ENCODE measurements around the gene XCR1. TPM values are rescaled to one million over a fixed set of nuclear protein-coding genes. Genes with fewer than 3 reads are reported as not detected.
A peak's percentile ranks its signal among the peaks of the same experiment; 100 is the strongest.
"Not testable (repeated sequence)": the region's sequence is repeated elsewhere in the genome, so short reads cannot be mapped to it uniquely, and the experiment has no call there.

The XCR1 gene
- total and polyA plus RNA-seq, 2 experiments from 2014 or later, result 0.27 to 0.30 TPM

DNA sequence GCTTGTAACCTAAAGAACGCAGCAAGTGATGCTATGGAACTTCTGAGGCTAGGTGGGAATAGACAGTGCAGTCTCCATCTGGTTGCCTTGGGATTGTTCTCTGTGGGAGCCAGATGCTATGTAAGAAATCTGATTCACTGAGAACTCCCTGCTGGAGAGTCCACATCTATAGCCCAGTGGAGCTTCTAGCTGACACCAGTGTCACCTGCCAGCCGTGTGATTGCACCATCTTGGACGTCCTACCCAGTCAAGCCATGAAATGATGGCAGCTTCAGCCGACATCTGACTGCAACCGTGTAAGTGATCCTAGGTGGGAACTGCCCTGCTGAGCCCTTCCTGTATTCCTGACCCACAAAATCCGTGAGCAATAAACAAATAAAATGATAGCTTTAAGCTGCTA, 19.2 kb downstream of the XCR1 start:
- H3K27me3 ChIP-seq, result no peaks in the 10 kb centered on the region
- H3K4me1 ChIP-seq (ENCODE audit: insufficient read depth), result peaks cover 3% of the 10 kb centered on the region
- H3K4me3 ChIP-seq, result no peak overlapping the region
- H3K27ac ChIP-seq, result no peak overlapping the region
- no peaks in the 10 kb centered on the region for H4K20me1 ChIP-seq (ENCODE audit: insufficient read depth, poor library complexity, severe bottlenecking)
- H3K79me2 ChIP-seq, result no peaks in the 10 kb centered on the region
- no peak overlapping the region for H3K4me2 ChIP-seq
- no peak for TF ChIP-seq EZH2 (IDR thresholded peaks at IDR 0.05; ENCODE audit: borderline replicate concordance)
- TF ChIP-seq, protein P1, sequence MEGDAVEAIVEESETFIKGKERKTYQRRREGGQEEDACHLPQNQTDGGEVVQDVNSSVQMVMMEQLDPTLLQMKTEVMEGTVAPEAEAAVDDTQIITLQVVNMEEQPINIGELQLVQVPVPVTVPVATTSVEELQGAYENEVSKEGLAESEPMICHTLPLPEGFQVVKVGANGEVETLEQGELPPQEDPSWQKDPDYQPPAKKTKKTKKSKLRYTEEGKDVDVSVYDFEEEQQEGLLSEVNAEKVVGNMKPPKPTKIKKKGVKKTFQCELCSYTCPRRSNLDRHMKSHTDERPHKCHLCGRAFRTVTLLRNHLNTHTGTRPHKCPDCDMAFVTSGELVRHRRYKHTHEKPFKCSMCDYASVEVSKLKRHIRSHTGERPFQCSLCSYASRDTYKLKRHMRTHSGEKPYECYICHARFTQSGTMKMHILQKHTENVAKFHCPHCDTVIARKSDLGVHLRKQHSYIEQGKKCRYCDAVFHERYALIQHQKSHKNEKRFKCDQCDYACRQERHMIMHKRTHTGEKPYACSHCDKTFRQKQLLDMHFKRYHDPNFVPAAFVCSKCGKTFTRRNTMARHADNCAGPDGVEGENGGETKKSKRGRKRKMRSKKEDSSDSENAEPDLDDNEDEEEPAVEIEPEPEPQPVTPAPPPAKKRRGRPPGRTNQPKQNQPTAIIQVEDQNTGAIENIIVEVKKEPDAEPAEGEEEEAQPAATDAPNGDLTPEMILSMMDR (IDR thresholded peaks at IDR 0.05; ENCODE audit: poor library complexity), result no peak
- TF ChIP-seq EZH2phosphoT487 (IDR thresholded peaks at IDR 0.05; ENCODE audit: low read depth, severe bottlenecking, unreplicated experiment), result no peak
- no peak overlapping the region for H2AFZ ChIP-seq
- 76% methylated on average over 6 of the region's 6 CpGs for WGBS (ENCODE audit: low lambda C conversion rate, missing lambda C conversion rate)
- no peaks in the 10 kb centered on the region for H3K36me3 ChIP-seq (replicated peaks; ENCODE audit: insufficient read depth, low read depth)
- H3K9me2 ChIP-seq (replicated peaks; ENCODE audit: insufficient read depth), result no peaks in the 10 kb centered on the region
- DNase-seq (ENCODE audit: low spot score), result no peak
- no peaks in the 10 kb centered on the region for H3K9me3 ChIP-seq (ENCODE audit: low read depth)

DNA sequence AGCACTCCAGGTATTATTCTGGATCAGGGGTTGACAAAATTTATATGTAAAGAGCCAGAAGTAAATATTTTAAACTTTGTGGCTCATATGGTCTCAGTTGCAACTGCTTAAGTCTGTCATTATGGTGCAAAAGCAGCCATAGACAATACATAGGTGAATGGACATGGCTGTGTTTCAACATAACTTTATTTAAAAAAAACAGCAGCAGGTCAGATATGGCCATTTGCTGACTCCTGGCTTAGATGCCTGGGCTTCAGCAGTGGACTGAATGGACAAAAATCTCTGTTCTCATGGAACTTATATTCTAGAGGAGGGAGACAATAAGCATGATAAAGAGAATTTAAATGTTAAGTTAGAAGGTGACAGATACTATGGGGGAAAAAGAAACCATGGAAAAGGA, 20.0 kb downstream of the XCR1 start:
- Histone ChIP-seq H3K9me2 (replicated peaks; ENCODE audit: insufficient read depth) (no peaks in the 10 kb centered on the region), H3K4me2 (no peak overlapping the region), H3K27ac (peak overlapping the region; percentile 35), H3K9me3 (ENCODE audit: low read depth) (no peaks in the 10 kb centered on the region), H3K4me1 (ENCODE audit: insufficient read depth) (peaks cover 3% of the 10 kb centered on the region), H3K79me2 (no peaks in the 10 kb centered on the region), H3K4me3 (no peak overlapping the region), H4K20me1 (ENCODE audit: insufficient read depth, poor library complexity, severe bottlenecking) (no peaks in the 10 kb centered on the region), H3K27me3 (no peaks in the 10 kb centered on the region), H2AFZ (no peak overlapping the region), H3K36me3 (replicated peaks; ENCODE audit: insufficient read depth, low read depth) (no peaks in the 10 kb centered on the region)
- no peak for DNase-seq (ENCODE audit: low spot score)
- TF ChIP-seq EZH2phosphoT487 (IDR thresholded peaks at IDR 0.05; ENCODE audit: low read depth, severe bottlenecking, unreplicated experiment) (no peak), EZH2 (IDR thresholded peaks at IDR 0.05; ENCODE audit: borderline replicate concordance) (no peak)
- TF ChIP-seq, protein P1 (IDR thresholded peaks at IDR 0.05; ENCODE audit: poor library complexity), result no peak

GRCh38 chr3:46006238-46007032, 20.8 kb downstream of the XCR1 start:
- Histone ChIP-seq H3K9me3 (ENCODE audit: low read depth) (no peaks in the 10 kb centered on the region), H3K27me3 (no peaks in the 10 kb centered on the region), H3K4me1 (ENCODE audit: insufficient read depth) (peaks cover 3% of the 10 kb centered on the region), H3K9me2 (replicated peaks; ENCODE audit: insufficient read depth) (no peaks in the 10 kb centered on the region), H3K4me2 (no peak overlapping the region), H4K20me1 (ENCODE audit: insufficient read depth, poor library complexity, severe bottlenecking) (no peaks in the 10 kb centered on the region), H3K4me3 (no peak overlapping the region), H3K36me3 (replicated peaks; ENCODE audit: insufficient read depth, low read depth) (no peaks in the 10 kb centered on the region), H3K79me2 (no peaks in the 10 kb centered on the region), H2AFZ (no peak overlapping the region), H3K27ac (peak overlapping the region; percentile 41)
- TF ChIP-seq EZH2phosphoT487 (IDR thresholded peaks at IDR 0.05; ENCODE audit: low read depth, severe bottlenecking, unreplicated experiment) (no peak), EZH2 (IDR thresholded peaks at IDR 0.05; ENCODE audit: borderline replicate concordance) (no peak)
- TF ChIP-seq, protein P1 (IDR thresholded peaks at IDR 0.05; ENCODE audit: poor library complexity), result no peak
- 77% methylated on average over 5 of the region's 5 CpGs for WGBS (ENCODE audit: low lambda C conversion rate, missing lambda C conversion rate)
- DNase-seq (ENCODE audit: low spot score), result peak; percentile 15

DNA sequence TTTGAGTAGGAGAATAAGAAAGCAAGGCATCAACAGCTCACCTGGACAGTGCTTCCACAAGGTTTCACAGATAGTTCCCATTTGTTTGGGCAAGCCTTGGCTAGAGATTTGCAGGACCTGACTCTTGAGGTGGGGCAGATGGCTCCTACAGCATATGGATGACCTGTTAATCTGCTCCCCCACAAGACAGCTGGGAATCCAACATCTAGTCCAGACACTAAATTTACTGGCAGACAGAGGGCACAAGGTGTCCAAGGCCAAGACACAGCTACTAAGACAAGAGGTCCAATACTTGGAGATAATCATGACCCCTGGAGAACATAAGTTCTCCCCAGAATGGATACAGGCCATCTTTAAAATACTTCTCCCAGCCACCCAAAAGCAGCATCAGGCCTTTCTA, 23.6 kb downstream of the XCR1 start:
- not testable (repeated sequence) for H3K36me3 ChIP-seq (replicated peaks; ENCODE audit: insufficient read depth, low read depth); H3K79me2 ChIP-seq; H3K4me2 ChIP-seq; H2AFZ ChIP-seq; H3K4me1 ChIP-seq (ENCODE audit: insufficient read depth); H3K9me2 ChIP-seq (replicated peaks; ENCODE audit: insufficient read depth); DNase-seq (ENCODE audit: low spot score); H3K27me3 ChIP-seq; H3K4me3 ChIP-seq; H3K9me3 ChIP-seq (ENCODE audit: low read depth); H4K20me1 ChIP-seq (ENCODE audit: insufficient read depth, poor library complexity, severe bottlenecking); H3K27ac ChIP-seq
